Measurements from ENCODE around the gene MSH3. TPM values are rescaled to one million over a fixed set of nuclear protein-coding genes. Genes with fewer than 3 reads are reported as not detected.

Gene MSH3
- 11.3 and 11.9 TPM in 2 replicates for total RNA-seq

GRCh38 chr5:80654391-80655230, at the start of gene MSH3, which contains the start of gene DHFR:
MSH3 (plus strand) TSS chr5:80654652; CDS start chr5:80654728, 76 bp downstream.
DHFR (minus strand) TSS chr5:80654983; CDS start chr5:80654489, 494 bp downstream.

Other genes with a start within 250 kb of the MSH3 start
- 7.0 and 9.1 TPM in 2 replicates for gene ZFYVE16, start 246.6 kb upstream of the MSH3 start, total RNA-seq
- 1.2 and 3.1 TPM in 2 replicates for gene FAM151B, start 166.6 kb upstream of the MSH3 start, total RNA-seq
- not detected in 2 replicates for gene ANKRD34B, start 84.4 kb upstream of the MSH3 start, total RNA-seq
- gene DHFR, start 331 bp downstream of the MSH3 start, total RNA-seq: 52.8 and 62.4 TPM in 2 replicates